Measurements from ENCODE around the gene SMIM13.

DNA sequence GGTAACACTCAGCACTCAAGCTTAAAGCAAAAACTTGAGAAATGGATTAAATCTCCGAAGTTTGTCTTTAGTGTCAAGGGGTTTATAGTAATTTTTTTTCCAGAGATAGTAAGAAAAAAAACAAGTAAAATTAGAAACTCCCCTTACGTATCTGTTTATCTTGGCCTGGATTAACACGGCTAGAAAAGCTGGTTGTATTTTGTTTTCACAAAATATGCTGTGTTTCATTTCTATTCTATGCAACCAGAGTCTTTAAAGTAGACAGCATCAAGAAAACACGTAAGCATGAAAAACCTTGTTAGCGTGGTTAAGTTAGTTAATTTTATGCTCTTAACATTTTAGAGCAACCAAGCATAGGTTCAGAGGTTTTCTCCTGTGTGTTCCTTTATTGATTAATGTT is 39.6 kb downstream of the SMIM13 start:
- TF ChIP-seq, protein P1, sequence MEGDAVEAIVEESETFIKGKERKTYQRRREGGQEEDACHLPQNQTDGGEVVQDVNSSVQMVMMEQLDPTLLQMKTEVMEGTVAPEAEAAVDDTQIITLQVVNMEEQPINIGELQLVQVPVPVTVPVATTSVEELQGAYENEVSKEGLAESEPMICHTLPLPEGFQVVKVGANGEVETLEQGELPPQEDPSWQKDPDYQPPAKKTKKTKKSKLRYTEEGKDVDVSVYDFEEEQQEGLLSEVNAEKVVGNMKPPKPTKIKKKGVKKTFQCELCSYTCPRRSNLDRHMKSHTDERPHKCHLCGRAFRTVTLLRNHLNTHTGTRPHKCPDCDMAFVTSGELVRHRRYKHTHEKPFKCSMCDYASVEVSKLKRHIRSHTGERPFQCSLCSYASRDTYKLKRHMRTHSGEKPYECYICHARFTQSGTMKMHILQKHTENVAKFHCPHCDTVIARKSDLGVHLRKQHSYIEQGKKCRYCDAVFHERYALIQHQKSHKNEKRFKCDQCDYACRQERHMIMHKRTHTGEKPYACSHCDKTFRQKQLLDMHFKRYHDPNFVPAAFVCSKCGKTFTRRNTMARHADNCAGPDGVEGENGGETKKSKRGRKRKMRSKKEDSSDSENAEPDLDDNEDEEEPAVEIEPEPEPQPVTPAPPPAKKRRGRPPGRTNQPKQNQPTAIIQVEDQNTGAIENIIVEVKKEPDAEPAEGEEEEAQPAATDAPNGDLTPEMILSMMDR (IDR thresholded peaks at IDR 0.05; ENCODE audit: insufficient read depth, low read depth, low read length): no peak
- no peak for TF ChIP-seq EZH2 (IDR thresholded peaks at IDR 0.05; ENCODE audit: insufficient read depth, low read length)
